Measurements from ENCODE around the gene ATG10.
"Not testable (repeated sequence)": the region's sequence is repeated elsewhere in the genome, so short reads cannot be mapped to it uniquely, and the experiment has no call there.

The ATG10 gene

DNA sequence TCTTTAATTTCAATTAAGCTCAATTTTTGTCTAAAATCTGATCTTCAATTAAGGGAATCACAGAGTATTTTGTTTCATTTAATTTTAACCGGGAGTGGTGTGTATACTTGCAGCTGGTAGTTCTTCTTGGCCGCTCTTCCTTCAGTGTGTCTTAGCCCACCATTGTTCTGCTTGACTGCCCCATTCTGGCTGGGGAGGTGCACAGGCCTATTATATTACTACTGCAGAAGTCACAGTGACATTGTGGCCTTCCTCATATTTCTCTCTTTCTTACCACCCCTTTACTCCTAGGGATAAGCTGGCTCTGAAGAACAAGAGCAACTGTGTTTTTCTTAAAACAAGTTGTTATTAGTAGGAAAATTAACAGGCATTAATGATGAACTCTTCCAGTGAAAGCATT is 123.7 kb downstream of the ATG10 start:
- no peak overlapping the region for H3K4me3 ChIP-seq
- H3K4me1 ChIP-seq, result no peaks in the 10 kb centered on the region
- H3K9me3 ChIP-seq, result 0 out of 2 replicates have a peak, but pooled peaks cover 5% of the 10 kb centered on the region
- H3K36me3 ChIP-seq (replicated peaks), result no peaks in the 10 kb centered on the region
- in situ Hi-C loops (cut with MboI; ENCODE audit: low sequenced_read_pairs), result no loop called here
- no peaks in the 10 kb centered on the region for H3K27me3 ChIP-seq (ENCODE audit: low read depth)
- no peak for DNase-seq (ENCODE audit: low spot score in 2 of 2)

DNA sequence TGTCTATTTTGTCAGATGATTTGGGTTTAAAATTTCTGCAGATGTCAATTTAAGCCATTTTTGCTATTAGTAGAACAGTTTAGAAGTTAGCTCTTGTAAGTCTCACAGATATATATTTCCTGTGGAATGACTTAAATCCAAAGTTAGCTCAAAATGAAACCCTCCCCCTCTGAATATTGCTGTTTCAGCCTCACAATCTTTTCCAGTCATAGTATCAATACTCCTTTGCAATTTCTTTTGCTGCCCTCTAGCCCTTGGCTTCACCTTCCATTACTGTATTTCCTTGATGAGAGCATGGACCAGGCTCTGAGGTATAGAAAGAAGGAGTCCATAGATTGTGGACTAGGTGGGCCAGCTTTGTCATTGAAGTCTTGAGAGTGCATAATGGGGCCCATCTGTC is 124.4 kb downstream of the ATG10 start:
- no peaks in the 10 kb centered on the region for H3K36me3 ChIP-seq (replicated peaks)
- no peaks in the 10 kb centered on the region for H3K4me1 ChIP-seq
- in situ Hi-C loops (cut with MboI; ENCODE audit: low sequenced_read_pairs), result no loop called here
- 0 out of 2 replicates have a peak, but pooled peaks cover 5% of the 10 kb centered on the region for H3K9me3 ChIP-seq
- no peak for DNase-seq (ENCODE audit: low spot score in 2 of 2)
- H3K27me3 ChIP-seq (ENCODE audit: low read depth), result no peaks in the 10 kb centered on the region
- H3K4me3 ChIP-seq, result no peak overlapping the region

DNA sequence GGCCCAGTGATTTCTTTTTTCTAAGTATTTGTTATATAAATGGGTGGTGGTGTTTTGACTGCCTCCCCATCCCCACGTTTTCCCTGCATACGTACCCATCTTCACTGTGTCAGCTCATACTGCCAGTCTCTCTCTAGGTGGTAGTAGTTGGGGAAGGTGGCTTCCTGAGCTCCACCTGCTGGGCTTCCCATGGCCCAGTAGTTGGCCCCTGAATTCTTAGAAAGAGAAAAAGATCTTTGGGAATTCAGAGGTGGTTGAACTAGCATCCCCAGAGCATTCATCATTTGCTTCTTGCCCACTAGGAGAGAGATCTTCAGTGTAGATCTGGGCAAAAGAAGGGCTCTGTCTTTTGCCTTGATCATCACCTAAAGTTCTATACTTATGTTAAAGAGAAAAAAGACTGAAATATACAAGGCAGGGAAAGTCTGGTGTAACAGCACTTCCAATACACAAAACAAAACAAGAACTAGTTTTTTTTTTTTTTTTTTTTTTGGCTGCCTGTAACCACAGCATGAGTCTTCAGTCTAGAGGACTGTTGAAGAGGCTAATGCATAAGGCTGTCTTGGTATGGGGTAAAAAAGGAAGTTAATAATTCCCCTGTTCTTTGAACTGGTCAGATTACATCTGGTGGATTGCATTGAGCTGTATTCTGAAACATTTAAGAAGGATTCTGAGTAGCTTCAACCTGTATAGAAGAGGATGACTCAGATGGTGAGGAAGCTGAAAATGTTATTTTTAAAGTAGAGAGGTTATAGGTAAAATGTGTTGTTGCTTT is 128.7 kb downstream of the ATG10 start:
- DNase-seq (ENCODE audit: low spot score in 2 of 2), result no peak
- no peaks in the 10 kb centered on the region for H3K9me3 ChIP-seq
- H3K36me3 ChIP-seq (replicated peaks), result no peaks in the 10 kb centered on the region
- H3K4me1 ChIP-seq, result no peaks in the 10 kb centered on the region
- in situ Hi-C loops (cut with MboI; ENCODE audit: low sequenced_read_pairs), result no loop called here
- no peaks in the 10 kb centered on the region for H3K27me3 ChIP-seq (ENCODE audit: low read depth)
- H3K4me3 ChIP-seq, result no peak overlapping the region

DNA sequence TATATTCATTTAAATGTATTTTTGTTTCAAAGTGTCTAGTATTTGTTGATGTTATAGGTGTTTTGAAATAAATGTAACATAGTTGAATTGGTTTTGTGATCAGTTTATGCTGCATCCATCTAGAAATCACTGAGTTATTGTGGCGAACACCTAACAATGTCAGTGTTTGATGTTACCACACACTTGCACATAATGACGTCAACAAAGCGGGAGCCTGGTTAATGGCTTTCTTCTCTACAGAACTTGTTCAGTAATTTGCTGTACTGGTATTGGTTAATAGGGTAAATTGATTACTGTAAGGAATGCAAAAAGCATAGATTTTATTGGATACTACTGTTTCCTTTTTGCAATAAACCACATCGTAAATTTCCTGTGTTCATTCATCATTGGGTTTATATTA is 133.0 kb downstream of the ATG10 start:
- H3K9me3 ChIP-seq, result no peaks in the 10 kb centered on the region
- DNase-seq (ENCODE audit: low spot score in 2 of 2), result no peak
- in situ Hi-C loops (cut with MboI; ENCODE audit: low sequenced_read_pairs), result no loop called here

DNA sequence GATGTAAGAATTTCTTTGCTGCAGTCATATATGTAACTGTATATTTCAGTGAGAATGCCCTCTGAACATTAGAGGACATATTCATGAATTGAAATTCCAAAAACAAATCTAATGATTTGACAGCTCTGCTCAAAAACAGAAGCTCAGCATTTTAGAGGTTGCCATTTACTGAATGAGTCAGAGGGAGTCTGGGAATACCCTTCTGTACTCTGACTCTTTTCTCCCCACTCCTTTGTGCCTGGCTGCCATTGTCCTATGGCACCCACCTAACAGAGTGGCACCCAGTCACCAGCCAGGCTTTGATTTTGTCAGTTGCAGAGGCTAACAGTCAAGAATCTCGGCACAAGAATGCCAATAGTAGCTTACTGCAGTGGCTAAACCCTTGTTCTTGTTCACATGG is 133.6 kb downstream of the ATG10 start:
- Histone ChIP-seq H3K4me1 (peaks cover 15% of the 10 kb centered on the region), H3K27me3 (ENCODE audit: low read depth) (no peaks in the 10 kb centered on the region), H3K9me3 (no peaks in the 10 kb centered on the region), H3K36me3 (replicated peaks) (no peaks in the 10 kb centered on the region), H3K4me3 (no peak overlapping the region)
- in situ Hi-C loops (cut with MboI; ENCODE audit: low sequenced_read_pairs), result no loop called here
- DNase-seq (ENCODE audit: low spot score in 2 of 2), result no peak

More for the DNA sequence above, 133.0 kb downstream of the ATG10 start:
- Histone ChIP-seq H3K27me3 (ENCODE audit: low read depth) (no peaks in the 10 kb centered on the region), H3K4me1 (peaks cover 15% of the 10 kb centered on the region), H3K4me3 (no peak overlapping the region), H3K36me3 (replicated peaks) (no peaks in the 10 kb centered on the region)

DNA sequence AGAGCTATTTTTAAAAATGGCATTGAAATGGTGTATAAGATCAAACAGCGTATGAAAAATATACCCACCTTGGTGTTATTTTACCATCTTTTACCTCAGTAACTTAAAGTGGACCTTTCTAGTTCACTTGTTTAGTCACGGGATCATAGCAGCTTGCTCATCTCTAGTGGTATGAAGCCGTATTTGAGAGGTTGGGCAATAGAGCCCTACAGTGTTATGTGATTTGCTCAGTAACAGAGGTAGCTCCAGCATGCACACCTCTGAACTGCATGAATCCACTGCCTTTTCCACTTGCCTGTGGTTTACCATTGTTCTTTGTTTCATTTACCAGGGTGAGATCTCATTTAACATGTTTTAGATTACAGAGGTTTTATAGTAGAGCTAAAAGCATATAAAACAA is 134.4 kb downstream of the ATG10 start:
- Histone ChIP-seq H3K4me1 (peaks cover 15% of the 10 kb centered on the region), H3K27me3 (ENCODE audit: low read depth) (no peaks in the 10 kb centered on the region), H3K9me3 (no peaks in the 10 kb centered on the region), H3K36me3 (replicated peaks) (no peaks in the 10 kb centered on the region), H3K4me3 (no peak overlapping the region)
- in situ Hi-C loops (cut with MboI; ENCODE audit: low sequenced_read_pairs), result no loop called here
- DNase-seq (ENCODE audit: low spot score in 2 of 2), result no peak

DNA sequence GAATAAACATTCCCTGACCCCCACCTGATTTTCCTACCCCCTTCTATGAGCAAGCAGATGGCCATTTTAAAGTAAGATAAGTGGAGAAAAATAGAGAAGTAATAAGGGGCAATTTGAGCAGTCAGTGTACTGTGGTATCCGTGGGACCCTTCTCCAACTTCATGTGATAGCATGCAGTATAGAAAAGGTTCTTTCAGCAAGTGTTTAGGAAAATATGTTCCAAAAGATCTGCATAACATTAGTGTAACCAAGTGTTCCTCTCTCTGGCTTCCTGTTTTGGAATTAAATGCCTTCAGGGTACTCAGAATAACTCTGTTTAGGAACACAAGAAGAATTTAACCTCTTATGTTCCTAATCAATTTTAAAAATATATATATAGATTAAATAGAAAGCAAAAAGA is 134.9 kb downstream of the ATG10 start:
- DNase-seq (ENCODE audit: low spot score in 2 of 2), result peak in 1 of 2 experiments; percentile 69
- Histone ChIP-seq H3K9me3 (no peaks in the 10 kb centered on the region), H3K27me3 (ENCODE audit: low read depth) (no peaks in the 10 kb centered on the region), H3K4me3 (no peak overlapping the region), H3K4me1 (peaks cover 15% of the 10 kb centered on the region), H3K36me3 (replicated peaks) (no peaks in the 10 kb centered on the region)
- in situ Hi-C loops (cut with MboI; ENCODE audit: low sequenced_read_pairs), result no loop called here

DNA sequence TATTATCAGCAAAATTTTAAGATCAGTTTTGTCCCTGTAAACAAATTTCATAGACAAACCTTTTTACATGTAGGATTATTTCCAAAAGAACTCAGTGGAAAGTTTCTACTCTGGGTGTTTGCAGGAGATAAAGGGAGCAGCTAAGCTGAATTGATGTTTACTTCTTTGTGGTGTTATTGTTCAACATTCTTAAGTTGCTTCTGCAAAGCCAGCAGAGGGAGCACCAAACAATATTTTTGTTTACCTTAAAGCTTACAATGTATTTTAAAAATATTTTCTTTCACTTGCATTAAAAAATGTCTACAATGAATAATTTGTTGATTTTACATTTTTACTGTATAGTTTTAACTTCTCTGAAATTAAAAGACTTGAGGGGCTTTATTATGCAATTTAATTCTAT is 135.4 kb downstream of the ATG10 start:
- H3K9me3 ChIP-seq, result no peaks in the 10 kb centered on the region
- H3K36me3 ChIP-seq (replicated peaks), result no peaks in the 10 kb centered on the region
- H3K4me3 ChIP-seq, result no peak overlapping the region
- in situ Hi-C loops (cut with MboI; ENCODE audit: low sequenced_read_pairs), result no loop called here
- peaks cover 15% of the 10 kb centered on the region for H3K4me1 ChIP-seq
- no peaks in the 10 kb centered on the region for H3K27me3 ChIP-seq (ENCODE audit: low read depth)
- DNase-seq (ENCODE audit: low spot score in 2 of 2), result peak in 1 of 2 experiments; percentile 41

DNA sequence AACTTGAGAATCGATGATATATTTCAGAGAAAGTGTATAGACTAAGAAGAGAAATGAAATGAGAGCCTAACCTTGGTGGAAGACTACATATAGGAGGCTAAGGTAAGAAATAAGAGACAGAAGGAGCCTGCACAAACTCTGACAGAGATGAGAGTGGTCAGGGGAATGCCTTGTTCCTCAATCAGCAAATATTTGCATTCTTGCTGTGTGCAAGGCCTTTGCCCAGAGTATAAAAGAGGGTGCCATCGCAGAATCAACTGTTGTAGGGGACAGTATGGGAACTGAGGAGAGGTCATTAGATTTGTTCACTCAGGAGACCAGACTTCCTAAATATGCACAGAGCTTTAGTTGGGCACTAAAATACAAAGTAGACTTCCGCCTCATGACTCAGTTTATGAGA is 137.2 kb downstream of the ATG10 start:
- in situ Hi-C loops (cut with MboI; ENCODE audit: low sequenced_read_pairs), result no loop called here

DNA sequence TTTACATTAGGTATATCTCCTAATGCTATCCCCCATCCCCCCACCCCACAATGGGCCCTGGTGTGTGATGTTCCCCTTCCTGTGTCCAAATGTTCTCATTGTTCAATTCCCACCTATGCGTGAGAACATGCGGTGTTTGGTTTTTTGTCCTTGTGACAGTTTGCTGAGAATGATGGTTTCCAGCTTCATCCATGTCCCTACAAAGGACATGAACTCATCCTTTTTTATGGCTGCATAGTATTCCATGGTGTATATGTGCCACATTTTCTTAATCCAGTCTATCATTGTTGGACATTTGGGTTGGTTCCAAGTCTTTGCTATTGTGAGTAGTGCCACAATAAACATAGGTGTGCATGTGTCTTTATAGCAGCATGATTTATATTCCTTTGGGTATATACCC is 138.1 kb downstream of the ATG10 start:
- H3K4me3 ChIP-seq; H3K36me3 ChIP-seq (replicated peaks); H3K27me3 ChIP-seq (ENCODE audit: low read depth); H3K9me3 ChIP-seq; DNase-seq (ENCODE audit: low spot score in 2 of 2); in situ Hi-C loops (cut with MboI; ENCODE audit: low sequenced_read_pairs): not testable (repeated sequence)
- peaks cover 15% of the 10 kb centered on the region for H3K4me1 ChIP-seq

More for the DNA sequence above, 137.2 kb downstream of the ATG10 start:
- H3K36me3 ChIP-seq (replicated peaks), result no peaks in the 10 kb centered on the region
- DNase-seq (ENCODE audit: low spot score in 2 of 2), result no peak
- no peaks in the 10 kb centered on the region for H3K9me3 ChIP-seq
- peaks cover 15% of the 10 kb centered on the region for H3K4me1 ChIP-seq
- H3K27me3 ChIP-seq (ENCODE audit: low read depth), result no peaks in the 10 kb centered on the region
- H3K4me3 ChIP-seq, result no peak overlapping the region

DNA sequence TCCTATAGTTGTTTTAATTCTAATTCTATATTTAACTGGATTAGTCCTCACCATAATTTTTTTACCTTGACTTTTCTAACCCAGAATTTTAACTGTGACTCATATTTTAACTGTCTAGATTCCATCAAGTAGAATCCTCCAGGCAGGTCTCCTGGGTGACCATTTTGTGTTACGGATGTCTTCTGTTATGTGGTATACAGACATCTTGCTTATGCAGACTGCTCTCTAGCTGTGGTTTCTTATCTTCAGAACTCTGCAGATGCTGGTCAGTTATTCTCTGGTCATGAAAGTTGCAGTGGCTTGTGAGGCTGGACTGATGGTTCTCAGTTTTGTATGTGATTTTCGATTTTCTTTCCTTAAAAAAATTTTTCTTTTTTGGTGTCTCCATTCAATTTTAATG is 139.4 kb downstream of the ATG10 start:
- Histone ChIP-seq H3K4me1 (peaks cover 15% of the 10 kb centered on the region), H3K9me3 (no peaks in the 10 kb centered on the region), H3K4me3 (no peak overlapping the region), H3K36me3 (replicated peaks) (no peaks in the 10 kb centered on the region), H3K27me3 (ENCODE audit: low read depth) (no peaks in the 10 kb centered on the region)
- in situ Hi-C loops (cut with MboI; ENCODE audit: low sequenced_read_pairs), result no loop called here
- DNase-seq (ENCODE audit: low spot score in 2 of 2), result no peak

DNA sequence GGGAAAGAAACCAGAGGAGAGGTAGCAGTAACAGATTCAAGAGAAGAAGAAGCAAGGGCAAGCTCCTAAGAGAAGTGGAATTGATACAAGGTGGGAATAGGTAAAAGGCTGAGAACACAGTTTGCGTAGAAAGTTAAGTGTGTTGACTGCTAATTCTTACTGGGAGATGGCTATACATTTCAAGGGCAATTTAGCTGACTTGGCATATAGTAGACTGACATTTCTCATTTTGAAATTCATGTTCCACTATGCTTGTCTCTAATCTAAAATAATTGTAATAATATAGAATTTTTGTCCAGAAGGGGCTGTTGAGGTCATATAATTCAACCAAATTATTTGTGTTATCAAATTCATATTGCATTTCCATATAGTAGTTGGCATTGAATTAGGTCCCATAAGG is 144.0 kb downstream of the ATG10 start:
- no peak for DNase-seq (ENCODE audit: low spot score in 2 of 2)
- Histone ChIP-seq H3K4me3 (no peak overlapping the region), H3K9me3 (no peaks in the 10 kb centered on the region), H3K4me1 (no peaks in the 10 kb centered on the region), H3K27me3 (ENCODE audit: low read depth) (no peaks in the 10 kb centered on the region), H3K36me3 (replicated peaks) (no peaks in the 10 kb centered on the region)
- in situ Hi-C loops (cut with MboI; ENCODE audit: low sequenced_read_pairs), result no loop called here

DNA sequence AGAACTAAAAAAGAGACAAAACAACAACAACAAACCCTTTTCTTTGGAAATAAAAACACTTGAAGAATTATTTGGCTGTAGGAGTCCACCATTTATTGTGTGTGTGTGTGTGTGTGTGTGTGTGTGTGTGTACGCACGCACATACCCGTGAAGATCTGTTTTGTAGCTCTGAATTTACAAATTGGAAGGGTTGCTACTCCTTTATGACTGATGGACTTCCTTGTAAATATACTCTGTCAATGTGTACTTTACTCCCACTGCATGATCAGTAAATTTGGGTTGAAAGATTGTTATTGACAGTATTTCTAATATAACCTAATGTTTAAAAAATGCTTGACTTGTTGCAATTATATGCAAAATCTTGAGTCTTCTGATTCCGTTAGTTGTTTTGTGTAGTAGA is 148.1 kb downstream of the ATG10 start:
- Histone ChIP-seq H3K4me3 (no peak overlapping the region), H3K4me1 (no peaks in the 10 kb centered on the region; the same call in 1 of the 2 replicates), H3K9me3 (no peaks in the 10 kb centered on the region; the same call in 1 of the 2 replicates), H3K36me3 (replicated peaks) (no peaks in the 10 kb centered on the region), H3K27me3 (ENCODE audit: low read depth) (no peaks in the 10 kb centered on the region)
- DNase-seq (ENCODE audit: low spot score in 2 of 2), result no peak
- in situ Hi-C loops (cut with MboI; ENCODE audit: low sequenced_read_pairs), result no loop called here

DNA sequence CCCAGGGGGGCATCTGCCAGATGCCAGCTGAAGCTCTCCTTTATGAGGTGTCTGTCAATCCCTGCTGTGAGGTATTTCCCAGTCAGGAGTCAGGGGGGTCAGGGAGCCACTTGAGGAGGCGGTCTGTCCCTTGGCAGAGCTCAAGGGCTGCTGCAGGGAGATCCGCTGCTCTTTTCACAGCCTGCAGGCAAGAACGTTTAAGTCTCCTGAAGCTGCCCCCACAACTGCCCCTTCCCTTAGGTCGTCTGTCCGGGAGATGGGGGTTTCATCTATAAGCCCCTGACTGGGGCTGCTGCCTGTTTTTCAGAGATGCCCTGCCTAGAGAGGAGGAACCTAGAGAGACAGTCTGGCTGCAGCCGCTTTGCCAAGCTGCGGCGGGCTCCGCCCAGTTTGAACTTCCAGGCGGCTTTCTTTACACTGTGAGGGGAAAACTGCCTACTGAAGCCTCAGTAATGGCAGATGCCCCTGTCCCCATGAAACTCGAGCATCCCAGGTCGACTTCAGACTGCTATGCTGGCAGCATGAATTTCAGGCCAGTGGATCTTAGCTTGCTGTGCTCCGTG is 158.0 kb downstream of the ATG10 start:
- DNase-seq (ENCODE audit: low spot score in 2 of 2), result no peak
- H3K4me3 ChIP-seq, result no peak overlapping the region
- in situ Hi-C loops (cut with MboI; ENCODE audit: low sequenced_read_pairs), result no loop called here
- no peaks in the 10 kb centered on the region for H3K4me1 ChIP-seq
- no peaks in the 10 kb centered on the region for H3K9me3 ChIP-seq
- H3K36me3 ChIP-seq (replicated peaks), result no peaks in the 10 kb centered on the region
- H3K27me3 ChIP-seq (ENCODE audit: low read depth), result no peaks in the 10 kb centered on the region
